ENCODE measurements around the gene INSYN2A.

DNA sequence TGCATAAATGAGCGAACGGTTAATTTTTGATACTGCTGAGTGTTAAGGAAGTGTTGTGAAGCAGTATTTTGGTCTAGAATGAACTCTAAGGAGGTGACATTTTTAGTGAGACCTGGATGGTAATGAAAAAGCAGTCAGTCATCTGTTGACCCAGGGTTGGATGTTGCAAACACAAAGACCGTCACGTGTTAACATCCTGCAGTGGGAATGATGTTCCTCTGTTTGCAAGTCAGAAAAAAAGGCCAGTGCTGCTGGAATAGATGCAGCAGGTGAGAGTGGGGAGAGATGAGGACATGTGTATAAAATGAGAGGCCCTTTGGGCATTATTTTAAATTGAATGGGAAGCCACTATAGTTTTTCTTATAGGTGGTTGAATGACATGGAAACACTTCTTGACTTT is 39.3 kb downstream of the INSYN2A start:
- TF ChIP-seq POLR2A (IDR thresholded peaks at IDR 0.05): no peak
- TF ChIP-seq, protein P1, sequence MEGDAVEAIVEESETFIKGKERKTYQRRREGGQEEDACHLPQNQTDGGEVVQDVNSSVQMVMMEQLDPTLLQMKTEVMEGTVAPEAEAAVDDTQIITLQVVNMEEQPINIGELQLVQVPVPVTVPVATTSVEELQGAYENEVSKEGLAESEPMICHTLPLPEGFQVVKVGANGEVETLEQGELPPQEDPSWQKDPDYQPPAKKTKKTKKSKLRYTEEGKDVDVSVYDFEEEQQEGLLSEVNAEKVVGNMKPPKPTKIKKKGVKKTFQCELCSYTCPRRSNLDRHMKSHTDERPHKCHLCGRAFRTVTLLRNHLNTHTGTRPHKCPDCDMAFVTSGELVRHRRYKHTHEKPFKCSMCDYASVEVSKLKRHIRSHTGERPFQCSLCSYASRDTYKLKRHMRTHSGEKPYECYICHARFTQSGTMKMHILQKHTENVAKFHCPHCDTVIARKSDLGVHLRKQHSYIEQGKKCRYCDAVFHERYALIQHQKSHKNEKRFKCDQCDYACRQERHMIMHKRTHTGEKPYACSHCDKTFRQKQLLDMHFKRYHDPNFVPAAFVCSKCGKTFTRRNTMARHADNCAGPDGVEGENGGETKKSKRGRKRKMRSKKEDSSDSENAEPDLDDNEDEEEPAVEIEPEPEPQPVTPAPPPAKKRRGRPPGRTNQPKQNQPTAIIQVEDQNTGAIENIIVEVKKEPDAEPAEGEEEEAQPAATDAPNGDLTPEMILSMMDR (IDR thresholded peaks at IDR 0.05): no peak

Data from Peyer's patch (tissue), 4 donors.